MM.1S (cell line): ENCODE measurements around the gene ADGRL3.

Experiments used
- CTCF ChIP-seq: fragments of 300-600 bp; sonication (generic); IDR thresholded peaks from 2 replicates; pipeline ENCODE4 v1.5.1; 2016; ENCODE audit warnings: antibody characterized with exemption, low read length, mixed read lengths
- EZH2 ChIP-seq: fragments of 300-600 bp; sonication (generic); optimal IDR thresholded peaks from 2 replicates; pipeline ENCODE3; 2017; ENCODE audit warnings: low read depth, mild to moderate bottlenecking, antibody characterized with exemption, low read length, mixed read lengths
- EZH2phosphoT487 ChIP-seq: fragments of 300-600 bp; sonication (generic); IDR thresholded peaks from 2 replicates; pipeline ENCODE4 v1.6.1; 2018; ENCODE audit warnings: antibody characterized with exemption, low read length

GRCh38 chr4:61918987-61919386 is 718.9 kb downstream of the ADGRL3 start:
- TF ChIP-seq CTCF: no peak
- no peak for TF ChIP-seq EZH2
- TF ChIP-seq EZH2phosphoT487: no peak
